PC-3 (cell line): Measurements from ENCODE around the gene BRINP1. TPM values are rescaled to one million over a fixed set of nuclear protein-coding genes. Genes with fewer than 3 reads are reported as not detected.

ENCODE experiments used
- ATAC-seq: fragments of 200-7000 bp; cut with Tn5 transposase; 2 replicates; pipeline ENCODE4 v1.9.1; 2020; ENCODE audit warnings: mild to moderate bottlenecking, moderate library complexity
- BruUV-seq: library from RNA; stranded (reverse); fragments of 400-500 nt; replicated peaks from 2 replicates; lab custom pipeline; 2021; lab: Mats Ljungman, UMichigan
- CTCF ChIA-PET: fragments of 300-600 bp; sonication (Branson Sonifier 250); formaldehyde crosslinking; loops from one replicate; lab custom pipeline; 2022; ENCODE audit warnings: antibody characterized with exemption; lab: Charles Lee
- POLR2A ChIA-PET: fragments of 300-600 bp; sonication (Branson Sonifier 250); formaldehyde crosslinking; loops from one replicate; lab custom pipeline; 2022; ENCODE audit warnings: antibody characterized with exemption; ENCODE audit not compliant: unreplicated experiment; lab: Charles Lee
- DNase-seq: peaks from one replicate; pipeline ENCODE4 v3.0.0-alpha.2; 2015
- H2AFZ ChIP-seq: fragments of 300-600 bp; sonication (generic); 2 replicates; pipeline ENCODE4 v1.6.0; 2016; ENCODE audit warnings: antibody characterized with exemption, low read length
- H3F3A ChIP-seq: fragments of 300-600 bp; sonication (generic); one replicate; pipeline ENCODE4 v1.6.0; 2017; ENCODE audit warnings: antibody characterized with exemption, low read length, control low read depth, mild to moderate bottlenecking; ENCODE audit not compliant: unreplicated experiment
- H3K27ac ChIP-seq: fragments of 300-600 bp; sonication (generic); 2 replicates; pipeline ENCODE4 v1.5.1; 2016; ENCODE audit warnings: mild to moderate bottlenecking, low read length
- H3K27me3 ChIP-seq: fragments of 300-600 bp; sonication (generic); 2 replicates; pipeline ENCODE4 v1.6.1; 2016; ENCODE audit warnings: low read length, mixed read lengths
- H3K36me3 ChIP-seq: fragments of 300-600 bp; sonication (generic); 2 replicates; pipeline ENCODE4 v1.6.1; 2016; ENCODE audit warnings: low read depth, mixed run types, low read length, mixed read lengths
- H3K4me1 ChIP-seq: fragments of 300-600 bp; sonication (generic); 2 replicates; pipeline ENCODE4 v1.5.1; 2016; ENCODE audit warnings: low read length; ENCODE audit not compliant: insufficient read depth
- H3K4me2 ChIP-seq: fragments of 300-600 bp; sonication (generic); 2 replicates; pipeline ENCODE4 v1.6.0; 2016; ENCODE audit warnings: low read length
- H3K4me3 ChIP-seq: fragments of 300-600 bp; sonication (generic); 2 replicates; pipeline ENCODE4 v1.5.1; 2016; ENCODE audit warnings: mild to moderate bottlenecking, low read length, mixed read lengths
- H3K79me2 ChIP-seq: fragments of 300-600 bp; sonication (generic); 2 replicates; pipeline ENCODE4 v1.6.1; 2017; ENCODE audit warnings: low read length, mixed read lengths
- H3K9ac ChIP-seq: fragments of 300-600 bp; sonication (generic); 2 replicates; pipeline ENCODE4 v1.6.0; 2016; ENCODE audit warnings: mild to moderate bottlenecking, low read length
- H3K9me2 ChIP-seq: fragments of 300-600 bp; sonication (generic); replicated peaks from 2 replicates; pipeline ENCODE4 v1.6.1; 2016; ENCODE audit warnings: mixed run types, low read length, mixed read lengths
- H3K9me3 ChIP-seq: fragments of 300-600 bp; sonication (generic); 2 replicates; pipeline ENCODE4 v1.6.1; 2016; ENCODE audit warnings: low read length, mixed read lengths
- H4K20me1 ChIP-seq: fragments of 300-600 bp; sonication (generic); 2 replicates; pipeline ENCODE4 v1.6.1; 2016; ENCODE audit warnings: low read length, mixed read lengths
- CTCF ChIP-seq: fragments of 300-600 bp; sonication (generic); conservative IDR thresholded peaks from 2 replicates; pipeline ENCODE4 v1.5.1; 2017; ENCODE audit warnings: antibody characterized with exemption, low read depth, mild to moderate bottlenecking, low read length
- EZH2 ChIP-seq: fragments of 300-600 bp; sonication (generic); IDR thresholded peaks from one replicate; pipeline ENCODE4 v1.6.1; 2017; ENCODE audit warnings: antibody characterized with exemption, mild to moderate bottlenecking, low read length; ENCODE audit not compliant: unreplicated experiment
- EZH2phosphoT487 ChIP-seq: fragments of 300-600 bp; sonication (generic); IDR thresholded peaks from 2 replicates; pipeline ENCODE4 v1.6.1; 2018; ENCODE audit warnings: mild to moderate bottlenecking, antibody characterized with exemption, low read length, borderline replicate concordance
- intact Hi-C: fragments of 100-400 bp; cut with micrococcal nuclease; formaldehyde crosslinking; loops from 2 replicates; pipeline ENCODE4 v1.9.0; 2023
- total RNA-seq: library from RNA; depleted of rRNA; stranded (reverse); fragments of >200 nt; gene quantifications from 2 replicates; pipeline ENCODE4 v1.2.3, GENCODE V29; 2014

Gene BRINP1
- total RNA-seq, 1 experiment from 2014 or later: not detected

DNA sequence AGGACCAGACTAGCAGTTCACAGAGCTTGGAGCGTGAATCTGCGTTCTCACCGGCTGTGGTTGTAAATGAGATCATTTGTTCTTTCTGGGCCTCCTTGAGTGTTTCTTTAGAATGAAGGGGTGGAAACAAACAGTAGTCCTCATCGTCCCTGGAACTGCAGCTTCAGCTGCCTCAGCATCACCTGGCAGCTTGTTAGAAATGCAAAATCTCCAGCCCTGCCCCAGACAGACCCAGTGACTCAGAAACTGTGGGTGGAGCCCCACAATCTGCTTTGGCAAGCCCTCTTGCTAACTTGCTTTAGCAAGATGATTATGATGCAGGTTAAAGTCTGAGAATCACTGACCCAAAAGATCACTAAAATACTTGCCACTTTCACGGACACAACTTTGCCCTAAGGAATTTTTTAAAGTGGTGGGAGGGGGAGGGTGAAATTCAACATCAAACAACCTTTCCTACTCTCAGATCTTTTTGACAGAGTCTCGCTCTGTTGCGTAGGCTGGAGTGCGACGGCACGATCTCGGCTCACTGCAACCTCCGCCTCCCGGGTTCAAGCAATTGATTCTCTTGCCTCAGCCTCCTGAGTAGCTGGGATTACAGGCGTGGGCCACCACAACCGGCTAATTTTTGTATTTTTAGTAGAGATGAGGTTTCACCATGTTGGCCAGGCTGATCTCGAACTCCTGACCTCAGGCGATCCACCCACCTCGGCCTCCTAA is 86.0 kb downstream of the BRINP1 start:
- intact Hi-C loops: no loop called here
- no peaks in the 10 kb centered on the region for H3F3A ChIP-seq
- TF ChIP-seq CTCF: no peak
- TF ChIP-seq EZH2phosphoT487: no peak
- no peak for TF ChIP-seq EZH2
- no peaks in the 10 kb centered on the region for H3K9me2 ChIP-seq
- H3K4me1 ChIP-seq: no peaks in the 10 kb centered on the region
- no peak overlapping the region for H3K4me3 ChIP-seq
- ATAC-seq (no peak), DNase-seq (no peak)
- H2AFZ ChIP-seq: no peak overlapping the region
- CTCF ChIA-PET: no interaction called here
- POLR2A ChIA-PET: no interaction called here
- H3K36me3 ChIP-seq: no peaks in the 10 kb centered on the region
- H3K27me3 ChIP-seq: no peaks in the 10 kb centered on the region
- H3K9ac ChIP-seq: no peak overlapping the region
- no peak overlapping the region for H3K4me2 ChIP-seq
- H3K79me2 ChIP-seq: no peaks in the 10 kb centered on the region
- no peak overlapping the region for H3K27ac ChIP-seq
- H3K9me3 ChIP-seq: no peaks in the 10 kb centered on the region
- BruUV-seq: no TSS peak
- H4K20me1 ChIP-seq: no peaks in the 10 kb centered on the region

GRCh38 chr9:119282476-119283077 is 86.7 kb downstream of the BRINP1 start:
- ATAC-seq: no peak

More at GRCh38 chr9:119282476-119283077, 86.7 kb downstream of the BRINP1 start:
- no peak for TF ChIP-seq CTCF
- no peak for TF ChIP-seq EZH2phosphoT487
- no peak for TF ChIP-seq EZH2
- H3K36me3 ChIP-seq: no peaks in the 10 kb centered on the region
- no peaks in the 10 kb centered on the region for H3K9me3 ChIP-seq
- no peaks in the 10 kb centered on the region for H3K9me2 ChIP-seq
- H3K4me1 ChIP-seq: no peaks in the 10 kb centered on the region
- no peaks in the 10 kb centered on the region for H4K20me1 ChIP-seq
- no peak overlapping the region for H3K4me2 ChIP-seq
- BruUV-seq: no TSS peak
- H3K27ac ChIP-seq: no peak overlapping the region
- H3K4me3 ChIP-seq: no peak overlapping the region
- ChIA-PET POLR2A (no interaction called here), CTCF (no interaction called here)
- DNase-seq: no peak
- H3K27me3 ChIP-seq: no peaks in the 10 kb centered on the region
- no peak overlapping the region for H3K9ac ChIP-seq
- no peaks in the 10 kb centered on the region for H3F3A ChIP-seq
- H2AFZ ChIP-seq: no peak overlapping the region
- H3K79me2 ChIP-seq: no peaks in the 10 kb centered on the region
- intact Hi-C loops: no loop called here
